Cardiac fibroblast (primary cell): ENCODE measurements around the gene PDIA4.
A peak's percentile ranks its signal among the peaks of the same experiment; 100 is the strongest.
"Not testable (repeated sequence)": the region's sequence is repeated elsewhere in the genome, so short reads cannot be mapped to it uniquely, and the experiment has no call there.

Experiments
- DNase-seq, 2 donors: peaks; one replicate each; pipeline versions ENCODE4 v3.0.0 to v3.0.0-alpha.2; 2010; ENCODE audit warnings: low read depth in 2 of 2
- H3K4me3 ChIP-seq, 2 donors: replicated peaks in 1 of 2; 1 replicate in 1 of 2; 2 replicates in 1 of 2; pipeline ENCODE4 v1.5.1; 2011; ENCODE audit warnings: low read depth in 2 of 2, low read length in 2 of 2, mild to moderate bottlenecking in 2 of 2, moderate library complexity in 1 of 2
- CTCF ChIP-seq: IDR thresholded peaks from one replicate; pipeline ENCODE4 v1.5.1; 2011; ENCODE audit warnings: low read depth, mild to moderate bottlenecking, low read length, inconsistent platforms

The PDIA4 gene

DNA sequence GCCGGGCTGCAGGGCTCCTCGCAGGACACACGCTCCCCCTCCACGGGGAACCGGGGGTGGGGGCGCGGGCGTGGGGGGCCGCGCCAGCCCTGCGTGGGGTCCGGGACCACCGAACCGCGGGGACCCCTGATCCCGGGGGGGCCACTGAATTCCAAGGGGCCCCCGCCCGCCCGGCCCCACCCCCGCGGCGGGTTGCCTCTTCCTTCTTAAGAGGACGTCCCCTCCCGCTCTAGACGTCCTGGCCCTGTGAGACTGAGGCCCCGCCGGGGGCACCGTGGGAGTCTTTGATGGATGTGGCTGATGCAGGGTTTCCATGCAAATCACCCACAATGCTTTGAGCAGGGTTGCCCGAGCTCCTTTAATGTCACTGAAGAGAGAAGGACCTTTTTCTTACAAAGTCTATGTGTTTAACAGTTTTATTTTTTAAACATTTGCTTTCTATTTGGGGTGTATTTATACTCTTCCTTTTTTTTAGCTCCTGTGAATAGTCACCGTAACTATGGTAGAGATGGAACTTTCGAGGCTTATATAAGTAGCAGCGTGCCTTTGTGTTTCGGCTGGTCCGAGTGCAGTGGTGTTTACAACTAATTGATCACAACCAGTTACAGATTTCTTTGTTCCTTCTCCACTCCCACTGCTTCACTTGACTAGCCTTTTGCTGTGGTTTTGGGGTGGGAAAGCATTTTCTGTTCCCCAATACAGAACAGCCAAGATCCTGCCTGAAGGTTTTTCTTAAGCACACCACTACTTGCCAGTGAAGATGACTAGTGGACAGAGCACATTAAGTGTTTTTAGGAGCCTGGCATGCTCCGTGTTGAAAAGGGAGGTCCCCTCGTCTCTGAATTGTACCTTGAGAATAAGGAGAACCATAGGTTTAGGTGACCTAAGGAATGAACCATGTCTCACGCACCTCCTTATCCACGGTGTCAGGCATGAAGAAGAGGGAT is 44.8 kb downstream of the PDIA4 start:
- no peak for TF ChIP-seq CTCF
- DNase-seq: peak; percentile 85 to 86

GRCh38 chr7:148982654-148983199 is 45.6 kb downstream of the PDIA4 start:
- peak; percentile 52 to 56 for DNase-seq
- H3K4me3 ChIP-seq: peak overlapping the region; percentile 62 to 64
- TF ChIP-seq CTCF: no peak

More for the DNA sequence above, 44.8 kb downstream of the PDIA4 start:
- H3K4me3 ChIP-seq: peak overlapping the region; percentile 62 to 64

GRCh38 chr7:148979827-148980226 is 48.5 kb downstream of the PDIA4 start:
- no peak overlapping the region for H3K4me3 ChIP-seq
- no peak for DNase-seq
- no peak for TF ChIP-seq CTCF

DNA sequence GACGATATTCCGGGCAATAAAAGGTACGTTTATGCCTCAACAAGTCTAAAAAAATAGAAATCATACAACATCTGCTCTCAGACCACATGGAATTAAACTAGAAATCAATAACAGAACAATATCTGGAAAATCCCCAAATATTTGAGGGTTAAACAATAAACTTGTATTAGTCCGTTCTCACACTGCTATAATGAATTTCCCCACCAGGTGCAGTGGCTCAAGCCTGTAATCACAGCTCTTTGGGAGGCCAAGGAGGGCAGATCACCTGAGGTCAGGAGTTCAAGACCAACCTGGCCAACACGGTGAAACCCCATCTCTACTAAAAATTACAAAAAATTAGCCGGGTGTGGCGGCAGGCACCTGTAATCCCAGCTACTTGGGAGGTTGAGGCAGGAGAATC is 49.2 kb downstream of the PDIA4 start:
- not testable (repeated sequence) for H3K4me3 ChIP-seq, DNase-seq

- TF ChIP-seq CTCF: no peak
- no peak overlapping the region for H3K4me3 ChIP-seq
- DNase-seq: no peak
These were observed 50.2 kb downstream of the PDIA4 start for GRCh38 chr7:148978091-148978490.

DNA sequence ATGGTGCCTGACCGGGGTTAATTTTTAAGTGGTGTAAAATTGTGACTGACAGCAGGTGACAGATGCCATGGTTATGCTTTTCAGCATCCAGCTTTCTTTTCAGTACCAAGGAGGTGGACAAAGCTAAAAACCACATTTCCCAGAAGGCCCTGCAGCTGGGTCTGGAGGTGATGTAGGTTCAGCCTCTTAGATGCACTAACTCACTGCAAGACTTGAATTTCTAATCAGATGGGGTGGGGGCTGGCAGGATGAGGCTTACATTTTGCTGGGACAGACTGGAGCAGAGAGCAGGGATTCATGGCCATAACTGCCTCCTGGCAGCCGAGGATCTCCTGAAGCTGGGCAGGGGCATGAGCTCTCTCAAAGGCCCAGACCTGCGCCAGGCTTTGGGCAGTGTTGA is 52.4 kb downstream of the PDIA4 start:
- no peak for TF ChIP-seq CTCF

GRCh38 chr7:148973256-148973655 is 55.0 kb downstream of the PDIA4 start:
- H3K4me3 ChIP-seq: no peak overlapping the region
- DNase-seq: no peak
- TF ChIP-seq CTCF: no peak

More for the DNA sequence above, 52.4 kb downstream of the PDIA4 start:
- H3K4me3 ChIP-seq: no peak overlapping the region
- no peak for DNase-seq
